HG02678 (cell line): ENCODE data around the gene KRTAP19-6.
"Not testable (repeated sequence)": the region's sequence is repeated elsewhere in the genome, so short reads cannot be mapped to it uniquely, and the experiment has no call there.

Experiments used
- ATAC-seq: cut with Tn5 transposase; IDR thresholded peaks from one replicate; pipeline ENCODE4 v1.9.1; 2021; ENCODE audit warnings: mild to moderate bottlenecking, moderate library complexity; ENCODE audit not compliant: unreplicated experiment

The KRTAP19-6 gene

GRCh38 chr21:30541764-30542163 is at the start of gene KRTAP19-6:
KRTAP19-6 (minus strand) TSS chr21:30541864; CDS start chr21:30541833, 31 bp downstream.
- ATAC-seq: no peak

GRCh38 chr21:30590297-30590696 is 48.6 kb upstream of the KRTAP19-6 start, which contains the start of gene KRTAP22-2:
KRTAP22-2 (minus strand) TSS chr21:30590397.
- ATAC-seq: no peak

DNA sequence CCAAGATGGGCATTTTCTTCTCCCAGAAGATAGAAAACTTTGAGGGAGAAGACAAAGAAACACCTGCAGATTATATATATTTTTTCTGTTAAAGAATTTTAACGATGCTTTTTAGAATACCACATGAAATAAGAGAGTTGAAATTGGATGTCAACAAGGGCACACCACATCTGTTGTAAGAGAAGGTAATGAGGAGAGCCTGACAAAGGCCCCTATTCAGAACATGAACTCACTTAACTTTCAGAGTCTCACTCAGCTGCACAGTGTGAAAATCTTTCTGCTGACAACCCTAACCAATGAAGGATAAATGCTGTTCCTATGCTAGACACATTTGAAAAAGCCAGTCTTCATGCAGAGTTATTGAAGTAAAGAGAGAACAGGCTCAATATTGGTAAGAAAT is 41.2 kb upstream of the KRTAP19-6 start:
- ATAC-seq: no peak

GRCh38 chr21:30580132-30580531 is 38.5 kb upstream of the KRTAP19-6 start:
- no peak for ATAC-seq

DNA sequence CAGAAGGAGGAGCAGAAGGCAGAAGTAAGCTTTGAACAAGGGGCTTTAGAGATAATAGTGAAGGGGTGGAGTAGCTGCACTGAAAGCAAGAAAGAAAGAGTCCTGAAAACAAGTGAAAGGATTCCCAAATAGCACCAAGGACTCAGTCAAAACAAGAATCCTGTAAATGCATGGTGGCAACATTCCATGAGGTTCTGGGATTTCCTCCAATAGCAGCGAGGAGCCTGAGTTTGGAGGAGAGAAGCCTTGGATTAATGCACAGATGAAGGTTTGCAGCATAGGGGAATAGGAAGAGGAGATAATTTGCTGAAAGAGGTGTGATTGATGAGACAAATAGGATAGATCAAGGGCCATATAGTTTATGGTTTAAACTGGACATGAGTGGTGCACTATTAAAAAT is 37.7 kb upstream of the KRTAP19-6 start:
- no peak for ATAC-seq

- no peak for ATAC-seq
Observed at GRCh38 chr21:30577766-30578165, 36.1 kb upstream of the KRTAP19-6 start.

DNA sequence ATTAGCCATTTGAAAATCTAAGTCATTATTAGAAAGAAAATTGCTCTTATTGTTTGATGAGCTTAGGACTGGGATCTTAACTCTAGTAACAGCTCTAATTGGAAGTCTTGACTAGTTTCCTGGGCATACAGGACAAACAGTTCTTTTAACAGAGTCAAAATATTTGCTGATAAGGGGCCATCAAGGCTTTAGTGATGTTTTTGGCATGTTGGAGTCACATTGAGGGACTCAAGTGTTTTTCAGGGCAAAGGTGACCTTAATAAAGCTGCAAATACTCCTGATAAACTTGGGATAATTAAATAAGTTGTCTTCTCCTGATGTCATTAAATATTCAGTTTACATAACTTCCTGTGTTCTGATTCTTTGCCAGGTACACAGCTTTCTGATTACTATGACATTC is 26.0 kb upstream of the KRTAP19-6 start:
- ATAC-seq: no peak

DNA sequence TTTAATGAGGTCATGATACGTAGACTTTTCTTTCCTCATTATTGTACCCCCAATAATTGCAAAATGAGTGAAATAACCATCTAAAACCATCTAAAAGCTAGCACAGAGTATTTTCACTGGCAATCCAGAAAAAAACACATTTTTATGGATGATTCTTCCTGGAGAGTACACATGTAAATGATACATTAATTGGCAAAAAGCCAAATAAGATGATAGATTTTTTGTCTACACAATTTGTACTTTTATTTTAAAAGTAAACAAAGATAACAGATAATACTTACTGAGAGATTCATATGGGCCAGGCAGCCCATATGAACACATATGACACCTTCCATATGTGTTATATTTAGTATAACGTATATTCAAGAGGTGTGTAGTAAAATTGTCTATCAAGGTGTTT is 22.0 kb upstream of the KRTAP19-6 start:
- ATAC-seq: no peak

GRCh38 chr21:30563072-30563471 is 21.4 kb upstream of the KRTAP19-6 start:
- ATAC-seq: no peak

- ATAC-seq: no peak
Observed at GRCh38 chr21:30561957-30562356, 20.3 kb upstream of the KRTAP19-6 start.

GRCh38 chr21:30561264-30561895 is 19.7 kb upstream of the KRTAP19-6 start, which contains the start of gene KRTAP19-7:
KRTAP19-7 (minus strand) TSS chr21:30561314; CDS start chr21:30561289, 25 bp downstream.
- no peak for ATAC-seq

DNA sequence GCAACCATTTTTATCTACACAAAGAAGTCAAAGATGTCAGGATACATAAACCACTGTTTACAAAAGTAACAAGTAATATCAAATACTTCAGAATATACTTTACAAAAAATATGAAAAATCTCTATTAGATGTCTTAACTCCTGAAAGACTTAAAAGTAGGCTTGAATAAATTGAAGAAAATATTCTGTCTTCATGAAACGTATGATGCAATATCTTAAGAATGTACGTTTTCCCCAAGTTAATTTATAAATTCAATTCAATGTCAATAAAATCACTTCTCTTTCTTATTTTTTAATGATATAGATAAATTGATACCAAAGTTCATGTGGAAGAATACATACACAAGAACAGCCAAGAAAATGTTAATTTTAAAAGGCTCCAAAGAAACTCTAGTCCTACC is 13.4 kb upstream of the KRTAP19-6 start:
- ATAC-seq: no peak

- no peak for ATAC-seq
Observed at GRCh38 chr21:30552782-30553181, 11.1 kb upstream of the KRTAP19-6 start.

DNA sequence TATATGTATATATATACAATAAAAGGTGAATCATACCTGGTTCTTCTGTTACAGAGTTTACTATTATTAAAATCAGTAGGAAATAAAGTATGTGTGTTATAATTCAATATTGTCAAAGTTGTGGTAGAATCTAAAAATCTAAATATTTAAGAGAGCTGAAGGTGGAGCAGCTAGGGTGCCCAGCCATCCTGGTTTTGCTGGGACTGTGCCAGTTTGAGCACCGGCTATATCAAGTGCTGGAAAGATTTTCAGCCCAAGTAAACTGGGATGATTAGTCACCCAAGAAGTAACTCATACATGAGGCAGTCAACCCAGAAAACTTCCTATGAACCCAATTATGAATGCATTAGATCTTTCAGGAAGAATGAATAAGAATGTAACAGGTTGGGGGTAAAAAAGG is 22.8 kb downstream of the KRTAP19-6 start:
- ATAC-seq: no peak

DNA sequence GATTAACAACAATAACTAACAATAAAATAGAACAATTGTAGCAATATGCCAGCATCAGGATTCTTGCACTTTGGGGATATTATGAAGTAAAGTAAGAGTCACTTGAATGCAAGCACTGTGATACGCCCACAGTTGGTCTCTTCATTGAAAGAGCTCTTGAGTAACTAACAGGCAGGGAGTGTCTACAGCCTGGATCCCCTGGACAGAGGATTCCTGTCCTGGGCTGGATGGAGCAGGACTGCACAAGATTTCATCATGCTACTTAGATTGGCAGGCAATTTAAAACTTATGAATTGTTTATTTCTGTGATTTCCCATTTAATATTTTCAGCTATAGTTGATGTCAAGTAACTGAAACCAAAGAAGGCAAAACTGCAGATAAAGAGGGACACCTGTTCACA is 26.0 kb downstream of the KRTAP19-6 start:
- no peak for ATAC-seq

DNA sequence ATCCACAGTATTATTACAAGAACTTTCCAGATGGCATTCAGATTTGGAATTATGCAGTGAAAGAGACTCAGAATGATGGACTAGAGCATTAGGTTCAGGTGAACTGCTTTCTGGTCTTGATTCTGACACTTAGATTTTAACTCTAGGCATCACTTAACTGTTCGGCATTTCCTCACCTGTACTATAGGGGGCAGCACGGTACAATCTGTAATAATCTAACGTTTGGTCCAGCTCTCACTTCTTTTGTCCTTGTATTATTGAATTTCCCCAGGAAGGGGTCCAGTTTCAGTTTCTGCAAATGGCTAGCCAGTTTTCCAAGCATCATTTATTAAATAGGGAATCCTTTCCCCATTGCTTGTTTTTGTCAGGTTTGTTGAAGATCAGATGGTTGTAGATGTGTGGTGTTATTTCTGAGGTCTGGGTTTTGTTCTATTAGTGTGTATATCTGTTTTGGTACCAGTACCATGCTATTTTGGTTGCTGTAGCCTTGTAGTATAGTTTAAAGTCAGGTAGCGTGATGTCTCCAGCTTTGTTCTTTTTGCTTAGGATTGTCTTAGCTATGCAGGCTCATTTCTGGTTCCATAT is 36.0 kb downstream of the KRTAP19-6 start:
- not testable (repeated sequence) for ATAC-seq

DNA sequence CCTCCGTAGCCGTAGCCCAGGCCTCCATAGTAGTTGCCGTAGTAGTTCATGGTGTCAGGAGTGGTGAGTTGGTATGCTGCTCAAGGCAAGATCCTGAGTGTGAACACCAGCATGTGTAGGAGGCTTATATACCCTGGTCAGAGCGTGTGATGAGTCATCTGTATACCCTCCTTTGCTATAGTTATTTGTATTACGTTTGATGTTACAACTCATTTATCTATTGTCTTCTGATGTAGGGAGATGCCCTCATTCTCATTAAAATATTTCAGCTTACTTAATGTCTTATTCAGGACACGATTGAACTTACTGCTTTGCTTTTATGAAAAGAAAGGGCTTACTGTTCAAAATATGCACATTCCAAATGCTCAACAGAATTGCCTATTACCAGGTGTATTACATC is 39.6 kb downstream of the KRTAP19-6 start, which contains the start of gene KRTAP19-5:
Gene KRTAP19-5, minus strand, starts transcription at position 101 of the 400 bp plus-strand sequence. Its CDS starts 51 bp downstream, at position 50.
- no peak for ATAC-seq

DNA sequence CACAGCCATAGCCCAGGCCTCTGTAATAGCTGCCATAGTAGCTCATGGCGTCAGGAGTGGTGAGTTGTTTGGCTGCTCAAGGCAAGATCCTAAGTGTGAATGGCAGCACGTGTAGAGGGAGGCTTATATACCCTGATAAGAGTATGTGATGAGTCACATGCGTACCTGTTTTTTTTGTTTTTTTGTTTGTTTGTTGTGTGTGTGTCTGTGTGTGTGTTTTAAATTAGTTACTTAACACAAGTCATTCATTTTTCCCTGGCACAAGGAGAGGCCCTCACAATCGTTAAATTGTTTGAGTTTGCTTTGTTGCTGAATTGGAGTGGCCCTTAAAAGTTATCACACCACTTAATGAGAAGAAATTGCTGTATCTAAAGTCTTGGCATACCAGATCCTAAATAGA is 44.6 kb downstream of the KRTAP19-6 start, which contains the start of gene KRTAP19-4:
Gene KRTAP19-4, minus strand, starts transcription at position 101 of the 400 bp plus-strand sequence. Its CDS starts 55 bp downstream, at position 46.
- no peak for ATAC-seq

- ATAC-seq: no peak
Observed at GRCh38 chr21:30491963-30492428, 49.7 kb downstream of the KRTAP19-6 start, which contains the start of gene KRTAP19-3. KRTAP19-3 (minus strand) TSS chr21:30492013; CDS start chr21:30491957, 56 bp downstream.
